BLaER1 treated with 17β-estradiol and CSF1 and Interleukin-3, amounts not matched to agents 10 nM and 100 nM (cell line): ENCODE results near the gene USP7.
"Not testable (repeated sequence)": the region's sequence is repeated elsewhere in the genome, so short reads cannot be mapped to it uniquely, and the experiment has no call there.

Experiments used
- H3K27ac ChIP-seq, 11 experiments: shearing (Covaris generic); formaldehyde crosslinking; 2 replicates each; pipeline ENCODE4 v1.8.1; 2022
- H3K27me3 ChIP-seq, 11 experiments: shearing (Covaris generic); formaldehyde crosslinking; 2 replicates each; pipeline ENCODE4 v1.8.1; 2022
- H3K36me3 ChIP-seq, 11 experiments: shearing (Covaris generic); formaldehyde crosslinking; 2 replicates each; pipeline ENCODE4 v1.8.1; 2022
- H3K4me1 ChIP-seq, 10 experiments: shearing (Covaris generic); formaldehyde crosslinking; 2 replicates each; pipeline ENCODE4 v1.8.1; 2022
- H3K4me2 ChIP-seq, 11 experiments: shearing (Covaris generic); formaldehyde crosslinking; 2 replicates each; pipeline ENCODE4 v1.8.1; 2022
- H3K4me3 ChIP-seq, 10 experiments: shearing (Covaris generic); formaldehyde crosslinking; 2 replicates each; pipeline ENCODE4 v1.8.1; 2022
- H3K9ac ChIP-seq, 11 experiments: shearing (Covaris generic); formaldehyde crosslinking; 2 replicates each; pipeline ENCODE4 v1.8.1; 2022
- H3K9me3 ChIP-seq, 11 experiments: shearing (Covaris generic); formaldehyde crosslinking; replicated peaks in 1 of 11; 2 replicates each; pipeline ENCODE4 v1.8.1; 2022
- H4K20me1 ChIP-seq, 11 experiments: shearing (Covaris generic); formaldehyde crosslinking; 2 replicates each; pipeline ENCODE4 v1.8.1; 2022
- Cebpa-rat ChIP-seq, 11 experiments: shearing (Covaris generic); IDR thresholded peaks; 2 replicates each; pipeline ENCODE4 v1.8.1; 2022

The USP7 gene

GRCh38 chr16:8882725-8883377 lies 80.9 kb downstream of the USP7 start:
- H3K4me2 ChIP-seq = no peak overlapping the region
- no peak overlapping the region for H3K4me3 ChIP-seq
- peaks cover 5 to 38% (median 30%) of the 10 kb centered on the region in 11 experiments; a peak in 21 of 22 replicates for H4K20me1 ChIP-seq
- H3K4me1 ChIP-seq = peaks cover 23 to 71% (median 55%) of the 10 kb centered on the region in 10 experiments
- no peaks in the 10 kb centered on the region for H3K27me3 ChIP-seq
- H3K9ac ChIP-seq = no peak overlapping the region
- H3K36me3 ChIP-seq = peaks cover 0 to 9% (median 7%) of the 10 kb centered on the region in 11 experiments; a peak in 15 of 22 replicates
- no peak overlapping the region for H3K27ac ChIP-seq
- TF ChIP-seq Cebpa-rat (IDR thresholded peaks at IDR 0.05) = no peak
- H3K9me3 ChIP-seq = no peaks in the 10 kb centered on the region

GRCh38 chr16:8882041-8882617 lies 81.6 kb downstream of the USP7 start, which contains the start of gene LITAFD:
Gene LITAFD (plus strand): TSS chr16:8882351. CDS start chr16:8884356, 2,005 bp downstream.
- Histone ChIP-seq H4K20me1 (peaks cover 5 to 30% (median 23%) of the 10 kb centered on the region in 11 experiments; a peak in 20 of 22 replicates), H3K4me2 (peak within 1 kb of the TSS in 2 of 11 experiments; percentile 12 to 23; a peak in 2 of 22 replicates), H3K27me3 (no peaks in the 10 kb centered on the region), H3K9me3 (no peaks in the 10 kb centered on the region), H3K36me3 (peaks cover 0 to 2% (median 0%) of the 10 kb centered on the region in 11 experiments; a peak in 1 of 22 replicates), H3K27ac (no peak within 1 kb of the TSS), H3K4me3 (no peak within 1 kb of the TSS), H3K4me1 (peaks cover 18 to 64% (median 49%) of the 10 kb centered on the region in 10 experiments), H3K9ac (0 out of 22 replicates have a peak within 1 kb of the TSS, but pooled peaks of 1 of the 11 experiments have one; percentile 3)
- TF ChIP-seq Cebpa-rat (IDR thresholded peaks at IDR 0.05) = no peak

GRCh38 chr16:8880839-8881510 lies 82.7 kb downstream of the USP7 start:
- Histone ChIP-seq H3K27me3 (no peaks in the 10 kb centered on the region), H3K36me3 (no peaks in the 10 kb centered on the region), H3K4me3 (no peak overlapping the region), H3K9ac (0 out of 22 replicates have a peak overlapping the region, but pooled peaks of 1 of the 11 experiments have one; percentile 3), H3K4me1 (peaks cover 7 to 52% (median 37%) of the 10 kb centered on the region in 10 experiments), H3K9me3 (no peaks in the 10 kb centered on the region), H4K20me1 (peaks cover 0 to 19% (median 11%) of the 10 kb centered on the region in 11 experiments; a peak in 17 of 22 replicates), H3K4me2 (no peak overlapping the region; a peak in 1 of 22 replicates), H3K27ac (no peak overlapping the region)
- no peak for TF ChIP-seq Cebpa-rat (IDR thresholded peaks at IDR 0.05)

- Histone ChIP-seq H3K4me3 (no peak overlapping the region), H3K9me3 (no peaks in the 10 kb centered on the region), H3K36me3 (no peaks in the 10 kb centered on the region), H3K4me2 (peak overlapping the region in 2 of 11 experiments; percentile 1 to 39; a peak in 3 of 22 replicates), H4K20me1 (0 out of 22 replicates have a peak, but pooled peaks cover 0 to 4% (median 0%) of the 10 kb centered on the region in 11 experiments), H3K27ac (no peak overlapping the region), H3K4me1 (peaks cover 0 to 49% (median 38%) of the 10 kb centered on the region in 10 experiments; a peak in 17 of 20 replicates), H3K27me3 (no peaks in the 10 kb centered on the region), H3K9ac (no peak overlapping the region)
- TF ChIP-seq Cebpa-rat (IDR thresholded peaks at IDR 0.05) = peak in 7 of 11 experiments; percentile 46 to 87 (median 58); a peak in 12 of 22 replicates
Observed at GRCh38 chr16:8878523-8878911, 85.2 kb downstream of the USP7 start.

- H4K20me1 ChIP-seq = no peaks in the 10 kb centered on the region
- no peak overlapping the region for H3K4me3 ChIP-seq
- H3K36me3 ChIP-seq = no peaks in the 10 kb centered on the region
- no peak overlapping the region for H3K9ac ChIP-seq
- H3K4me2 ChIP-seq = peak overlapping the region in 2 of 11 experiments; percentile 1 to 39; a peak in 3 of 22 replicates
- no peaks in the 10 kb centered on the region for H3K9me3 ChIP-seq
- no peak for TF ChIP-seq Cebpa-rat (IDR thresholded peaks at IDR 0.05)
- H3K27me3 ChIP-seq = no peaks in the 10 kb centered on the region
- H3K4me1 ChIP-seq = peaks cover 0 to 54% (median 39%) of the 10 kb centered on the region in 10 experiments; a peak in 17 of 20 replicates
- H3K27ac ChIP-seq = no peak overlapping the region
Observed at GRCh38 chr16:8877894-8878522, 85.7 kb downstream of the USP7 start.

GRCh38 chr16:8875317-8875716 lies 88.4 kb downstream of the USP7 start:
- not testable (repeated sequence) for H3K9me3 ChIP-seq, H3K27me3 ChIP-seq, H3K4me3 ChIP-seq, H3K9ac ChIP-seq, H4K20me1 ChIP-seq, H3K27ac ChIP-seq, H3K36me3 ChIP-seq
- peaks cover 22 to 64% (median 57%) of the 10 kb centered on the region in 10 experiments for H3K4me1 ChIP-seq
- H3K4me2 ChIP-seq = peak overlapping the region in 1 of 11 experiments; percentile 54; a peak in 1 of 22 replicates

- H3K4me1 ChIP-seq = peaks cover 31 to 65% (median 61%) of the 10 kb centered on the region in 10 experiments
Observed at GRCh38 chr16:8874388-8874787, 89.3 kb downstream of the USP7 start.

GRCh38 chr16:8873866-8874195 lies 89.9 kb downstream of the USP7 start:
- not testable (repeated sequence) for H3K9ac ChIP-seq, H3K36me3 ChIP-seq, H3K9me3 ChIP-seq, H4K20me1 ChIP-seq, H3K27me3 ChIP-seq, H3K4me3 ChIP-seq
- Histone ChIP-seq H3K4me2 (peak overlapping the region in 5 of 11 experiments; percentile 24 to 54 (median 32); a peak in 6 of 22 replicates), H3K4me1 (peaks cover 34 to 67% (median 64%) of the 10 kb centered on the region in 10 experiments), H3K27ac (0 out of 22 replicates have a peak overlapping the region, but pooled peaks of 1 of the 11 experiments have one; percentile 7)

More at GRCh38 chr16:8874388-8874787, 89.3 kb downstream of the USP7 start:
- no peaks in the 10 kb centered on the region for H3K9me3 ChIP-seq
- no peak overlapping the region for H3K9ac ChIP-seq
- no peaks in the 10 kb centered on the region for H3K36me3 ChIP-seq
- 0 out of 22 replicates have a peak overlapping the region, but pooled peaks of 1 of the 11 experiments have one; percentile 7 for H3K27ac ChIP-seq
- H3K27me3 ChIP-seq = no peaks in the 10 kb centered on the region
- no peaks in the 10 kb centered on the region for H4K20me1 ChIP-seq
- TF ChIP-seq Cebpa-rat (IDR thresholded peaks at IDR 0.05) = no peak
- H3K4me3 ChIP-seq = no peak overlapping the region
- peak overlapping the region; percentile 7 to 54 (median 25); a peak in 12 of 22 replicates for H3K4me2 ChIP-seq
